Smooth muscle cell (in vitro differentiated cells): ENCODE data around the gene PSMB1. TPM values are rescaled to one million over a fixed set of nuclear protein-coding genes. Genes with fewer than 3 reads are reported as not detected.
A peak's percentile ranks its signal among the peaks of the same experiment; 100 is the strongest.

ENCODE experiments used
- DNase-seq: peaks from one replicate; lab custom pipeline; 2025; ENCODE audit not compliant: unreplicated experiment; lab: John Stamatoyannopoulos, UW
- H2AFZ ChIP-seq: fragments of 200-600 bp; sonication (generic); 2 replicates; pipeline ENCODE4 v1.6.0; 2016; ENCODE audit warnings: antibody characterized with exemption, low read depth, mild to moderate bottlenecking
- H3F3A ChIP-seq: fragments of 200-600 bp; sonication (generic); 2 replicates; pipeline ENCODE4 v1.6.0; 2017; ENCODE audit warnings: antibody characterized with exemption, low read depth
- H3K27ac ChIP-seq: fragments of 200-600 bp; sonication (generic); 2 replicates; pipeline ENCODE4 v1.5.1; 2016; ENCODE audit warnings: low read depth, mild to moderate bottlenecking
- H3K27me3 ChIP-seq: fragments of 200-600 bp; sonication (generic); 2 replicates; pipeline ENCODE4 v1.6.1; 2016; ENCODE audit warnings: low read depth, mild to moderate bottlenecking
- H3K36me3 ChIP-seq: fragments of 200-600 bp; sonication (generic); 2 replicates; pipeline ENCODE4 v1.5.1; 2016; ENCODE audit warnings: low read depth
- H3K4me1 ChIP-seq: fragments of 200-600 bp; sonication (generic); 2 replicates; pipeline ENCODE4 v1.5.1; 2016; ENCODE audit warnings: low read depth
- H3K4me2 ChIP-seq: fragments of 200-600 bp; sonication (generic); 2 replicates; pipeline ENCODE4 v1.6.0; 2016; ENCODE audit warnings: mild to moderate bottlenecking
- H3K4me3 ChIP-seq: fragments of 200-600 bp; sonication (generic); 2 replicates; pipeline ENCODE4 v1.5.1; 2016; ENCODE audit warnings: mild to moderate bottlenecking
- H3K79me2 ChIP-seq: fragments of 200-600 bp; sonication (generic); 2 replicates; pipeline ENCODE4 v1.6.0; 2016; ENCODE audit warnings: low read depth, mild to moderate bottlenecking
- H3K9ac ChIP-seq: fragments of 200-600 bp; sonication (generic); 2 replicates; pipeline ENCODE4 v1.6.0; 2016; ENCODE audit warnings: low read depth
- H3K9me3 ChIP-seq: fragments of 200-600 bp; sonication (generic); replicated peaks from 2 replicates; pipeline ENCODE4 v1.5.1; 2016; ENCODE audit warnings: low read depth
- H4K20me1 ChIP-seq: fragments of 200-600 bp; sonication (generic); 2 replicates; pipeline ENCODE4 v1.6.0; 2016; ENCODE audit warnings: low read depth
- CTCF ChIP-seq: fragments of 200-600 bp; sonication (generic); IDR thresholded peaks from 2 replicates; pipeline ENCODE4 v1.5.1; 2017; ENCODE audit warnings: borderline replicate concordance, mild to moderate bottlenecking, antibody characterized with exemption; ENCODE audit not compliant: insufficient read depth, poor library complexity, severe bottlenecking
- WGBS: methylation state at CpG from one replicate; pipeline ENCODE4 v1.1.7; 2016; ENCODE audit warnings: low lambda C conversion rate; 5-methylcytosine and 5-hydroxymethylcytosine counted together
- polyA plus RNA-seq: library from polyadenylated mRNA; unstranded; fragments of >200 nt; fragmentation: Nextera tagmentation; extraction: Ambion mirVana; gene quantifications from 2 replicates; pipeline ENCODE4 v1.2.1, GENCODE V29; 2016
- total RNA-seq: library from RNA; depleted of rRNA; stranded (reverse); fragments of >200 nt; gene quantifications from 2 replicates; pipeline ENCODE4 v1.2.3, GENCODE V29; 2014

Gene PSMB1
- total and polyA plus RNA-seq, 2 experiments from 2014 or later, result 233 to 484 TPM

DNA sequence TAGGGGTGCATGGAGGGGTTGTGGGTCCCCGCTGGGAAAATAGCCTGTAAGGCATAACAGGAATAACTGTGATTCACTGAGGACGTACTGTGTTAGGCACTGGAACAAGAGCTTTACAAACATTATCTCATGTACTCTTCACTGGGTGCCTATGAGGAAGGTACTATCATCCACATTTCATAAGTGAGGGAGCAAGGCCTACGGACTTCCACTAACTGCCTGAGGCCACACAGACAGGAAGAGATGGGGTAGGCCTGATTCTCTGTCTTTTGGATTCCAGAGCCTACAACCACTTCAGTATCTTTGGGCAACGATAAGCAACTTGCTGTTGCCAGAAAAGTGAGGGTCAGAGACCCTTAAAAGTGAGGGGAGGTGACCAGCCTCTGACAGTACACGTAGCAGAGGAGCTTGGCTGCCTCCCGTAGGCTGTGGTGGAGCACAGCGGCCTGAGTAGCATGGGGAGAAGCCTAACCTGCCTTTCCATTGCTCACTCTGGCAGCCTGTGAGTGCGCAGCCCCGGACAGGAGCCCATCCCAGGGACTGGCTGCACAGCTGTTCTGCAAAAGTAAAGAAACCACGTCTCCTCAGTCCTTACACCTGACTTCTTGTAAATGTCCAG lies 30.4 kb downstream of the PSMB1 start:
- no peak for DNase-seq
- H4K20me1 ChIP-seq, result no peaks in the 10 kb centered on the region
- TF ChIP-seq CTCF, result peak; percentile 26
- no peaks in the 10 kb centered on the region for H3F3A ChIP-seq
- H2AFZ ChIP-seq, result no peak overlapping the region
- H3K27ac ChIP-seq, result no peak overlapping the region
- H3K9ac ChIP-seq, result no peak overlapping the region
- H3K36me3 ChIP-seq, result no peaks in the 10 kb centered on the region
- no peak overlapping the region for H3K4me3 ChIP-seq
- H3K9me3 ChIP-seq, result no peaks in the 10 kb centered on the region
- 78% methylated on average over 10 of the region's 10 CpGs for WGBS
- peaks cover 18% of the 10 kb centered on the region for H3K27me3 ChIP-seq
- H3K4me2 ChIP-seq, result no peak overlapping the region
- H3K79me2 ChIP-seq, result no peaks in the 10 kb centered on the region
- H3K4me1 ChIP-seq, result no peaks in the 10 kb centered on the region

GRCh38 chr6:170516783-170517616 lies 36.1 kb downstream of the PSMB1 start:
- H3K79me2 ChIP-seq, result no peaks in the 10 kb centered on the region
- TF ChIP-seq CTCF, result peak; percentile 71
- H3K36me3 ChIP-seq, result no peaks in the 10 kb centered on the region
- H3K9ac ChIP-seq, result no peak overlapping the region
- H2AFZ ChIP-seq, result no peak overlapping the region
- H3K9me3 ChIP-seq, result no peaks in the 10 kb centered on the region
- no peaks in the 10 kb centered on the region for H3K4me1 ChIP-seq
- H3F3A ChIP-seq, result no peaks in the 10 kb centered on the region
- 7% methylated on average over 4 of the region's 4 CpGs for WGBS
- no peaks in the 10 kb centered on the region for H4K20me1 ChIP-seq
- H3K4me3 ChIP-seq, result no peak overlapping the region
- no peak for DNase-seq
- H3K27ac ChIP-seq, result no peak overlapping the region
- peaks cover 27% of the 10 kb centered on the region for H3K27me3 ChIP-seq
- H3K4me2 ChIP-seq, result peak overlapping the region; percentile 34

DNA sequence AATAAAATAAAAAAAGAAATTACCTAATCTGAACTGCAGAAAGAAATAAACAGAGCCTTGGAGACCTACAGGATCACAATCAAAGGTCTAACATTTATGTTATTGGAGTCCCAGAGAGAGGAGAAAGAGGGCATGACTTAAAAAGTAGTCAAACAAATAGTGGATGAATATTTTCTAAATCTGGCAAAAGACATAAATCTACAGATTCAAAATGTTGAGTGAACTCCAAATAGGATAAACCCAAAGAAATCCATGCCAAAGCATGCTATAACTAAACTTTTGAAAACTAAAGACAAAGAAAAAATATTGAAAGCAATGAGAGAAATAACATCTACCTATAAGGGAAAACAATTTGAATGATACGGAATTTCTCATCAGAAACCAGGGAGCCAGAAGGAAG lies 38.2 kb downstream of the PSMB1 start:
- Histone ChIP-seq H3K79me2 (no peaks in the 10 kb centered on the region), H3K27ac (no peak overlapping the region), H3K4me2 (no peak overlapping the region), H3K9me3 (no peaks in the 10 kb centered on the region), H3K27me3 (peaks cover 22% of the 10 kb centered on the region), H3K36me3 (no peaks in the 10 kb centered on the region), H2AFZ (no peak overlapping the region), H3F3A (no peaks in the 10 kb centered on the region), H3K4me1 (no peaks in the 10 kb centered on the region), H3K4me3 (no peak overlapping the region), H3K9ac (no peak overlapping the region), H4K20me1 (no peaks in the 10 kb centered on the region)
- 98% methylated on average over 1 of the region's 1 CpG for WGBS
- DNase-seq, result no peak
- no peak for TF ChIP-seq CTCF
